Kidney tubule cell (primary cell): ENCODE results near the gene ERCC3.

ENCODE experiments used
- DNase-seq: peaks from one replicate; pipeline ENCODE4 v3.0.0-alpha.2; 2018; ENCODE audit warnings: low spot score

ERCC3 gene

GRCh38 chr2:127293748-127294562 is at the start of gene ERCC3:
Gene ERCC3 (minus strand): TSS chr2:127294144. CDS start chr2:127294081, 63 bp downstream.
- peak; percentile 85 for DNase-seq

GRCh38 chr2:127343277-127343676 is 49.3 kb upstream of the ERCC3 start:
- DNase-seq = no peak

GRCh38 chr2:127342101-127342500 is 48.2 kb upstream of the ERCC3 start:
- DNase-seq = no peak

GRCh38 chr2:127332335-127332734 is 38.4 kb upstream of the ERCC3 start:
- DNase-seq = no peak

- DNase-seq = no peak
Observed at GRCh38 chr2:127330753-127331152, 36.8 kb upstream of the ERCC3 start.

GRCh38 chr2:127326289-127326945 is 32.5 kb upstream of the ERCC3 start:
- peak; percentile 19 for DNase-seq

GRCh38 chr2:127324635-127325034 is 30.7 kb upstream of the ERCC3 start:
- DNase-seq = peak; percentile 48

- DNase-seq = no peak
Observed at GRCh38 chr2:127321303-127321702, 27.4 kb upstream of the ERCC3 start.

GRCh38 chr2:127320586-127321275 is 26.8 kb upstream of the ERCC3 start:
- DNase-seq = no peak

- DNase-seq = peak; percentile 17
Observed at GRCh38 chr2:127320067-127320466, 26.1 kb upstream of the ERCC3 start.

GRCh38 chr2:127314193-127314988 is 20.4 kb upstream of the ERCC3 start:
- DNase-seq = no peak

GRCh38 chr2:127313406-127313805 is 19.5 kb upstream of the ERCC3 start:
- no peak for DNase-seq

GRCh38 chr2:127310980-127311379 is 17.0 kb upstream of the ERCC3 start:
- no peak for DNase-seq

- no peak for DNase-seq
Observed at GRCh38 chr2:127309468-127309867, 15.5 kb upstream of the ERCC3 start.

GRCh38 chr2:127308586-127309138 is 14.7 kb upstream of the ERCC3 start:
- no peak for DNase-seq

- DNase-seq = no peak
Observed at GRCh38 chr2:127305990-127306585, 12.1 kb upstream of the ERCC3 start.

GRCh38 chr2:127302168-127302567 is 8.2 kb upstream of the ERCC3 start:
- no peak for DNase-seq

GRCh38 chr2:127293386-127293747 is 577 bp downstream of the ERCC3 start:
- DNase-seq = peak; percentile 28

GRCh38 chr2:127288274-127288673 is 5.7 kb downstream of the ERCC3 start:
- DNase-seq = no peak

- DNase-seq = no peak
Observed at GRCh38 chr2:127283275-127283674, 10.7 kb downstream of the ERCC3 start.

GRCh38 chr2:127280693-127281092 is 13.3 kb downstream of the ERCC3 start:
- DNase-seq = no peak
